Mucosa of descending colon (tissue), 3 donors: Measurements from ENCODE around the gene FBP2. TPM values are rescaled to one million over a fixed set of nuclear protein-coding genes. Genes with fewer than 3 reads are reported as not detected.
A peak's percentile ranks its signal among the peaks of the same experiment; 100 is the strongest.

Source experiments
- ATAC-seq: fragments of 200-7000 bp; cut with Tn5 transposase; one replicate; pipeline ENCODE4 v1.9.1; 2020; ENCODE audit warnings: mild to moderate bottlenecking, moderate library complexity
- DNase-seq, 3 donors: peaks; one replicate each; pipeline ENCODE4 v3.0.0-alpha.2; 2020
- H3K36me3 ChIP-seq: fragments of 200-600 bp; one replicate; pipeline ENCODE4 v1.8.0; 2021; ENCODE audit warnings: low read depth, mild to moderate bottlenecking
- H3K4me1 ChIP-seq: fragments of 200-600 bp; one replicate; pipeline ENCODE4 v1.8.0; 2021; ENCODE audit warnings: low read depth, mild to moderate bottlenecking
- H3K4me3 ChIP-seq: fragments of 200-600 bp; one replicate; pipeline ENCODE4 v1.8.0; 2021; ENCODE audit warnings: mild to moderate bottlenecking
- H3K9me3 ChIP-seq: fragments of 200-600 bp; one replicate; pipeline ENCODE4 v1.8.0; 2021; ENCODE audit warnings: mild to moderate bottlenecking
- CTCF ChIP-seq: fragments of 200-600 bp; IDR thresholded peaks from one replicate; pipeline ENCODE4 v1.8.0; 2022; ENCODE audit warnings: antibody characterized with exemption, mild to moderate bottlenecking
- intact Hi-C, 2 donors: fragments of 100-400 bp; cut with DNase I in 1 of 2; cut with micrococcal nuclease in 1 of 2; formaldehyde crosslinking; loops; one replicate each; pipeline versions ENCODE4 v1.11.0 to v1.11.1; 2022; cut with DNase I, micrococcal nuclease
- long read RNA-seq, 2 donors: library from polyadenylated mRNA; unstranded; transcript quantifications; one replicate each; pipeline ENCODE4 v2.0.0, GENCODE V29; 2019 to 2021
- total RNA-seq, 3 donors: library from RNA; stranded (reverse); fragmentation: NEBNext Ultra II Directional in 2 of 3; extraction: Animal tissue kit (Norgen Biotek cat#: 25700) in 2 of 3; gene quantifications; one replicate each; pipeline versions ENCODE4 v1.2.1 to v1.2.4, GENCODE V29; 2021 to 2023
- donor health status: DM: no; HTN: no; CAD: no; lungs with moderate emphysema.
- donor health status: DM: no; HTN: no; CAD: no.
- donor health status: DM: no; HTN: yes; CAD: no.

FBP2 gene
- not detected for total RNA-seq
- long read RNA-seq, donor 1, result 0 reads
- long read RNA-seq, donor 2, result 0 reads

- intact Hi-C loops, result no loop called here
- H3K4me3 ChIP-seq, result no peak within 1 kb of the TSS
- no peak for DNase-seq
- no peaks in the 10 kb centered on the region for H3K9me3 ChIP-seq
- H3K36me3 ChIP-seq, result no peaks in the 10 kb centered on the region
- no peak for ATAC-seq
- H3K4me1 ChIP-seq, result no peaks in the 10 kb centered on the region
- TF ChIP-seq CTCF, result no peak
These were observed at the start of gene FBP2 for GRCh38 chr9:94593459-94594345. Gene FBP2 (minus strand): TSS chr9:94593824. CDS start chr9:94593726, 98 bp downstream.

- TF ChIP-seq CTCF, result no peak
- ATAC-seq (no peak), DNase-seq (no peak)
- H3K4me1 ChIP-seq, result peaks cover 17% of the 10 kb centered on the region
- intact Hi-C loops, result no loop called here
- no peak overlapping the region for H3K4me3 ChIP-seq
- no peaks in the 10 kb centered on the region for H3K36me3 ChIP-seq
- H3K9me3 ChIP-seq, result no peaks in the 10 kb centered on the region
These were observed 49.6 kb upstream of the FBP2 start for GRCh38 chr9:94643176-94643575.

GRCh38 chr9:94642501-94642900 lies 48.9 kb upstream of the FBP2 start:
- DNase-seq (no peak), ATAC-seq (no peak)
- peaks cover 17% of the 10 kb centered on the region for H3K4me1 ChIP-seq
- no peaks in the 10 kb centered on the region for H3K9me3 ChIP-seq
- no peak overlapping the region for H3K4me3 ChIP-seq
- no peak for TF ChIP-seq CTCF
- intact Hi-C loops, result no loop called here
- no peaks in the 10 kb centered on the region for H3K36me3 ChIP-seq

- intact Hi-C loops, result no loop called here
- ATAC-seq, result peak; percentile 36
These were observed 46.4 kb upstream of the FBP2 start for GRCh38 chr9:94639999-94640376.

More at GRCh38 chr9:94639999-94640376, 46.4 kb upstream of the FBP2 start:
- no peak for DNase-seq
- Histone ChIP-seq H3K36me3 (no peaks in the 10 kb centered on the region), H3K4me3 (no peak overlapping the region), H3K4me1 (peaks cover 17% of the 10 kb centered on the region), H3K9me3 (no peaks in the 10 kb centered on the region)
- no peak for TF ChIP-seq CTCF
